Measurements from ENCODE around the gene SGSH. TPM values are rescaled to one million over a fixed set of nuclear protein-coding genes. Genes with fewer than 3 reads are reported as not detected.
"Not testable (repeated sequence)": the region's sequence is repeated elsewhere in the genome, so short reads cannot be mapped to it uniquely, and the experiment has no call there.

Gene SGSH
- total RNA-seq, 1 donor from 2014 or later: 24.0 TPM

DNA sequence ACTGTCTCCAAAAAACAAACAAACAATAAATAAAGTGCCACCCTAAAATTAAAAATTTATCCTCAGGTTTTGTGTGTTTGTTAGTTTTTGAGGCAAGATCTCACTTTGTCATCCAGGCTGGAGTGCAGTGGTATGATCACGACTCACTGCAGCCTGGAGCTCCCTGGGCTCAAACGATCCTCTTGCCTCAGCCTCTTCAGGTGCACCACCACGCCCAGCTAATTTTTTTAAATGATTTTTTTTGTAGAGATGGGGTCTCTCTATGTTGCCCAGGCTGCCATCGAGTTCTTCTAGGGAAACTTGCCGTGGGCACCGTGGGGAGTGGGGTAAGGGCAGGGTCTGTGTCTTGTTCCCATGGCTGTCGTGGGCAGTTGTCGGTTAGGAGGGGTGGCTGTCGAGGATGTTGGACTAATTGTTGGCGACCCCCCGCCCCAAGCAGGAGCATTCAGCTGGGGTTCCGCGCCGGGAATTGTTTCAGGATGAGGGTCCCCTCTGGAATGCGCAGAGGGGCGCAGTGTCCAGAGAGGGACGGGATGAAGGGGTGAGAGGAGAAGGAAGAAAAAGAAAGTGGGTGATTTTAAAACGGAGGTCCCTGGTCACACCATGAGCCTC, 39.4 kb upstream of the SGSH start:
- Mint-ChIP-seq H3K36me3 (ENCODE audit: low read depth, unreplicated experiment) (peaks cover 2% of the 10 kb centered on the region), H3K9me3 (ENCODE audit: unreplicated experiment) (no peaks in the 10 kb centered on the region), H3K27me3 (ENCODE audit: low read depth, unreplicated experiment) (no peaks in the 10 kb centered on the region), H3K4me1 (ENCODE audit: low read depth, unreplicated experiment) (peaks cover 34% of the 10 kb centered on the region), H3K4me3 (ENCODE audit: unreplicated experiment) (peak overlapping the region; percentile 86), H3K27ac (ENCODE audit: unreplicated experiment) (peak overlapping the region; percentile 98)
- no peak for DNase-seq (ENCODE audit: low read depth)
- Histone ChIP-seq H3K9ac (ENCODE audit: low read length) (peak overlapping the region; percentile 66), H3K9me3 (ENCODE audit: insufficient read depth, low read depth, low read length) (no peaks in the 10 kb centered on the region), H4K20me1 (ENCODE audit: insufficient read depth, low read length) (peaks cover 10% of the 10 kb centered on the region), H3K79me2 (ENCODE audit: insufficient read depth, low read length) (peaks cover 6% of the 10 kb centered on the region), H3K27ac (ENCODE audit: low read depth, low read length) (peak overlapping the region; percentile 61), H3K4me1 (ENCODE audit: insufficient read depth, low read length) (peaks cover 12% of the 10 kb centered on the region), H3K4me2 (ENCODE audit: low read length) (peak overlapping the region; percentile 86), H3K27me3 (ENCODE audit: insufficient read depth, low read length) (no peaks in the 10 kb centered on the region), H3K4me3 (ENCODE audit: insufficient read depth, low read depth, low read length) (peak overlapping the region; percentile 51), H2AFZ (ENCODE audit: low read depth, low read length) (peak overlapping the region; percentile 63), H3K36me3 (ENCODE audit: insufficient read depth, low read length) (no peaks in the 10 kb centered on the region)
- no peak for FAIRE-seq
- TF ChIP-seq, protein P1, sequence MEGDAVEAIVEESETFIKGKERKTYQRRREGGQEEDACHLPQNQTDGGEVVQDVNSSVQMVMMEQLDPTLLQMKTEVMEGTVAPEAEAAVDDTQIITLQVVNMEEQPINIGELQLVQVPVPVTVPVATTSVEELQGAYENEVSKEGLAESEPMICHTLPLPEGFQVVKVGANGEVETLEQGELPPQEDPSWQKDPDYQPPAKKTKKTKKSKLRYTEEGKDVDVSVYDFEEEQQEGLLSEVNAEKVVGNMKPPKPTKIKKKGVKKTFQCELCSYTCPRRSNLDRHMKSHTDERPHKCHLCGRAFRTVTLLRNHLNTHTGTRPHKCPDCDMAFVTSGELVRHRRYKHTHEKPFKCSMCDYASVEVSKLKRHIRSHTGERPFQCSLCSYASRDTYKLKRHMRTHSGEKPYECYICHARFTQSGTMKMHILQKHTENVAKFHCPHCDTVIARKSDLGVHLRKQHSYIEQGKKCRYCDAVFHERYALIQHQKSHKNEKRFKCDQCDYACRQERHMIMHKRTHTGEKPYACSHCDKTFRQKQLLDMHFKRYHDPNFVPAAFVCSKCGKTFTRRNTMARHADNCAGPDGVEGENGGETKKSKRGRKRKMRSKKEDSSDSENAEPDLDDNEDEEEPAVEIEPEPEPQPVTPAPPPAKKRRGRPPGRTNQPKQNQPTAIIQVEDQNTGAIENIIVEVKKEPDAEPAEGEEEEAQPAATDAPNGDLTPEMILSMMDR (IDR thresholded peaks at IDR 0.05; ENCODE audit: insufficient read depth, low read depth, low read length): no peak
- TF ChIP-seq EZH2 (IDR thresholded peaks at IDR 0.05; ENCODE audit: insufficient read depth, low read length): no peak

DNA sequence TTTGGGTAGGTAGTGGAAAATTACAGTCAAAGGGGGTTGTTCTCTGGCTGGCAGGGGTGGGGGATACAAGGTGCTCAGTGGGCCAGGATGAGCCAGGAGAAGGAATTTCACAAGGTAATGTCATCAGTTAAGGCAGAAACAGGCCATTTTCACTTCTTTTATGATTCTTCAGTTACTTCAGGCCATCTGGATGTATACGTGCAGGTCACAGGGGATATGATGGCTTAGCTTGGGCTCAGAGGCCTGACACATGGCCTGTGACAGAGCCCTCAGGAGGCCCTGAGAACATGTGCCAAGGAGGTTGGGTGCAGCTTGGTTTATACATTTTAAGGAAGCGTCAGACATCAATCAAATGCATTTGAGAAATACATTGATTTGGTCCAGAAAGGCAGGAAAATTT, 38.2 kb upstream of the SGSH start:
- not testable (repeated sequence) for H3K36me3 ChIP-seq (ENCODE audit: insufficient read depth, low read length); FAIRE-seq; H3K79me2 ChIP-seq (ENCODE audit: insufficient read depth, low read length); DNase-seq (ENCODE audit: low read depth); H3K27ac ChIP-seq (ENCODE audit: low read depth, low read length); H3K27me3 Mint-ChIP-seq (ENCODE audit: low read depth, unreplicated experiment); H3K9me3 Mint-ChIP-seq (ENCODE audit: unreplicated experiment); H4K20me1 ChIP-seq (ENCODE audit: insufficient read depth, low read length); H3K9ac ChIP-seq (ENCODE audit: low read length); H3K36me3 Mint-ChIP-seq (ENCODE audit: low read depth, unreplicated experiment); H3K9me3 ChIP-seq (ENCODE audit: insufficient read depth, low read depth, low read length); H3K4me2 ChIP-seq (ENCODE audit: low read length); H3K27me3 ChIP-seq (ENCODE audit: insufficient read depth, low read length); H3K4me3 ChIP-seq (ENCODE audit: insufficient read depth, low read depth, low read length); H3K27ac Mint-ChIP-seq (ENCODE audit: unreplicated experiment); H2AFZ ChIP-seq (ENCODE audit: low read depth, low read length)
- peak overlapping the region; percentile 35 for H3K4me3 Mint-ChIP-seq (ENCODE audit: unreplicated experiment)
- peaks cover 14% of the 10 kb centered on the region for H3K4me1 ChIP-seq (ENCODE audit: insufficient read depth, low read length)
- H3K4me1 Mint-ChIP-seq (ENCODE audit: low read depth, unreplicated experiment): peaks cover 29% of the 10 kb centered on the region

DNA sequence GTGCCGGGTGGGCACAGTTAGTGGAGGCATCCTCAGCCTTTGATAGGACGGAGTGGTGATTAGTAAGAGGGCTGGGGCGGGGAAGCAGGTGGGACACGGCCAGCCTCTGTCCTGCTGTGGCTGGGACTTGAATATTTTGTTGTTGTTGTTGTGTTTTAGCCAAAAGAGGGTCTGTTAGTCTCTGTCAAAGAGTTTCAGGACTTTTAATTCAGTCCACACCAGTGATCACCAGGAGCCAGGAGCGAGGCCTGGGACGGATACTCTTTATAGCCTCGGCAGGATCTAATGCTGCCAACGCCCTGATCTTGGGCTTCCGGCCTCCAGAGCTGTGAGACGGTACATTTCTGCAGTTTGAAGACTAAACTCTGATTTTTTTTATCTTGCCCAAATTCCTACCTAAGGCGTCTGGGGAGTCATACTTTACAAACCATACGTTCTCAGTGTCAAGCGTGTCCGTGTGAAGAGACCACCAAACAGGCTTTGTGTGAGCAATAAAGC, 37.6 kb upstream of the SGSH start:
- Histone ChIP-seq H3K4me2 (ENCODE audit: low read length) (no peak overlapping the region), H3K36me3 (ENCODE audit: insufficient read depth, low read length) (no peaks in the 10 kb centered on the region), H3K27me3 (ENCODE audit: insufficient read depth, low read length) (no peaks in the 10 kb centered on the region), H4K20me1 (ENCODE audit: insufficient read depth, low read length) (peaks cover 5% of the 10 kb centered on the region), H3K79me2 (ENCODE audit: insufficient read depth, low read length) (peaks cover 1% of the 10 kb centered on the region), H3K9me3 (ENCODE audit: insufficient read depth, low read depth, low read length) (no peaks in the 10 kb centered on the region), H2AFZ (ENCODE audit: low read depth, low read length) (no peak overlapping the region), H3K27ac (ENCODE audit: low read depth, low read length) (no peak overlapping the region), H3K9ac (ENCODE audit: low read length) (no peak overlapping the region), H3K4me1 (ENCODE audit: insufficient read depth, low read length) (peaks cover 14% of the 10 kb centered on the region), H3K4me3 (ENCODE audit: insufficient read depth, low read depth, low read length) (no peak overlapping the region)
- H3K27ac Mint-ChIP-seq (ENCODE audit: unreplicated experiment): peak overlapping the region; percentile 41
- FAIRE-seq (no peak), DNase-seq (ENCODE audit: low read depth) (no peak)
- TF ChIP-seq EZH2 (IDR thresholded peaks at IDR 0.05; ENCODE audit: insufficient read depth, low read length): no peak
- TF ChIP-seq, protein P1 (IDR thresholded peaks at IDR 0.05; ENCODE audit: insufficient read depth, low read depth, low read length): no peak
- no peaks in the 10 kb centered on the region for H3K9me3 Mint-ChIP-seq (ENCODE audit: unreplicated experiment)
- peaks cover 29% of the 10 kb centered on the region for H3K4me1 Mint-ChIP-seq (ENCODE audit: low read depth, unreplicated experiment)
- H3K4me3 Mint-ChIP-seq (ENCODE audit: unreplicated experiment): peak overlapping the region; percentile 18
- no peaks in the 10 kb centered on the region for H3K27me3 Mint-ChIP-seq (ENCODE audit: low read depth, unreplicated experiment)
- H3K36me3 Mint-ChIP-seq (ENCODE audit: low read depth, unreplicated experiment): no peaks in the 10 kb centered on the region
